Stimulated activated CD8-positive, alpha-beta memory T cell treated with anti-CD3 and anti-CD28 coated beads, Interleukin-12 subunit alpha, Interleukin-12 subunit beta, amount 100 ng/mL, for 4 hours (primary cell): ENCODE measurements around the gene SCIN.
"Not testable (repeated sequence)": the region's sequence is repeated elsewhere in the genome, so short reads cannot be mapped to it uniquely, and the experiment has no call there.

Experiments
- DNase-seq: peaks from one replicate; pipeline ENCODE4 v3.0.0-alpha.2; 2020; ENCODE audit warnings: low read depth

The SCIN gene

GRCh38 chr7:12688485-12689170, 118.1 kb downstream of the SCIN start:
- not testable (repeated sequence) for DNase-seq

DNA sequence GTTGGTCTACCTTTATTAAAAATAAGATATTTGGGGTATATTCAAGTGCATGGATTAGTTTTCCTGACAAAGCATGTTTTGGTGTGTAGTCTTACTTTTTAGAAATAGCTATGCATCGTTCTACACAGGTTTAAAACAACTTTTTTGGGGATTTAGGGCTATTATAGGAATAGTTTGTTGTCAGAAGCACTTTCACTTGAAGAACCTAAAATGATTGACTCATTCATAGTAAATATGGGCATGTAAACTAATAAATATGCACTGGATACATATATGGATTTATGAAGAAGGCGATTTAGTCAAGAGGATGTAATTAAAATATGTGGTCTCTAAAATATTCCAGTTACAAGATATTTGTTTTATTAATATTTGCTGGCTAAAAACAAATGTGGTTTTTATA, 118.9 kb downstream of the SCIN start:
- DNase-seq = no peak

DNA sequence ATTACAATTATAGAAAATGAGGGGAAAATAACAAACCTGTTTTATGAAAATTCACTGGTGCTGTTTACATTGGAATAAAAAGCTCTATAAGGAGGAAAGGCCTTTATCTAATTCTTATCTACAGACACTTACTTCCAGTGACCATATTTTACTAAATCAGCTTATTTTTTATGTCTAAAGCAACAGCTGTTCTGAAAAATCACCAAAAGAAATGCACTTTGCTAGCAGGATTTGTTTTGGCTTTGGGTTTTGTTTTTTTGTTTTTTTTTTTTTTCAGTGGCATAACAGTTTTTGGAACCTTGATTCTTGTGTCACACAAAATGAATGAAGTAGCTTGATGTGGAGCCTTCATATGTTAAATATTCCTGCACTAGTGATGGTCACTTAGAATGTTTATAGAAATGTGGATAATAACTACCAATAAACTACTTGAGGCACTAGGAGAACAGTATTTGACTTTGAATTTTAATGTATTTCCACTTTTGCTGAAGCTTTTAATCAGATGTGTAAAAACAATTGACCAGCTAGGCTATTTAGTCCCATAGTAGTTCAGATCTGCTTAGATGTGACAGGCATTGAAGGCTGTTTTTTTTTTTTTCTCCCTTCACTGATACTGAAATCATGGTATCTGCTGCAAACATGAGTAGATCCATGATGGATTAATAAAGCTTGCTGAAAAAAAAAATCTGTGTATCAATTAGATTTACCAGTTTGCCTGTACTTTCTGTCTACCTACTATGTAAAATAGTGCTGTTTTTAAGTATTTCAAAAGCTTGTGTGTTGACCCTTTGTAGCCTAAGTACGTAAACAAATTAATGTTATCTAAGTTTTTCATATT, 119.7 kb downstream of the SCIN start:
- DNase-seq = no peak

DNA sequence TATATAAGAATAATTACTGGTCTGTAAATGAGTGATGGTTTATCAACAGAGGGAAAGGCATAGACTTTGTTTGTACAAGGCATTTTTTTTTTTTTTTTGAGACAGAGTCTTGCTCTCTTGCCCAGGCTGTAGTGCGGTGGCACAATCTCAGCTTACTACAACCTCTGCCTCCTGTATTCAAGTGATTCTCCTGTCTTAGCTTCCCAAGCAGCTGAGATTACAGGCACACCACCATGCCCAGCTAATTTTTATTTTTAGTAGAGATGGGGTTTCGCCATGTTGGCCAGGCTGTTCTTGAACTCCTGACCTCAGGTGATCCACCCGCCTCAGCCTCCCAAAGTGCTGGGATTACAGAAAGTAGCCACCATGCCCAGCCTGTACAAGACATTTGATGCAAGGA, 120.9 kb downstream of the SCIN start:
- not testable (repeated sequence) for DNase-seq

DNA sequence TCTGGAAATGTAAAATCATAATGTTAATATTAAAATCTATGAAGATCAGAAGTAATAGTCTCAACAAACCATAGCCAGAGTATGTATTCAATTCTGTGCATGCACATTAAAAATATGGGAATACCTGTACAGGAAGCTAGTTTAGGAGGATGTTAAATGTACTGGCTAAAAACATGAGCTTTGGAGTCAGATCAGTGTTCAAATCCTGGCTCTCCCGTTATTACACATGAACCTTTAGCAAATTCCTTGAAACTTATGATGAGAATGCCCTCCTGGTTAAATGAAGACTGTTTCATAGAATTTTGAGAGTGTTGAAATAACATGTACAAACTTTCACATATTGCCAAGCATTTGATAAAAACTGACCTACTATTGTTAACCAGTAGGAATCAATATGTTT, 121.5 kb downstream of the SCIN start:
- DNase-seq = no peak

DNA sequence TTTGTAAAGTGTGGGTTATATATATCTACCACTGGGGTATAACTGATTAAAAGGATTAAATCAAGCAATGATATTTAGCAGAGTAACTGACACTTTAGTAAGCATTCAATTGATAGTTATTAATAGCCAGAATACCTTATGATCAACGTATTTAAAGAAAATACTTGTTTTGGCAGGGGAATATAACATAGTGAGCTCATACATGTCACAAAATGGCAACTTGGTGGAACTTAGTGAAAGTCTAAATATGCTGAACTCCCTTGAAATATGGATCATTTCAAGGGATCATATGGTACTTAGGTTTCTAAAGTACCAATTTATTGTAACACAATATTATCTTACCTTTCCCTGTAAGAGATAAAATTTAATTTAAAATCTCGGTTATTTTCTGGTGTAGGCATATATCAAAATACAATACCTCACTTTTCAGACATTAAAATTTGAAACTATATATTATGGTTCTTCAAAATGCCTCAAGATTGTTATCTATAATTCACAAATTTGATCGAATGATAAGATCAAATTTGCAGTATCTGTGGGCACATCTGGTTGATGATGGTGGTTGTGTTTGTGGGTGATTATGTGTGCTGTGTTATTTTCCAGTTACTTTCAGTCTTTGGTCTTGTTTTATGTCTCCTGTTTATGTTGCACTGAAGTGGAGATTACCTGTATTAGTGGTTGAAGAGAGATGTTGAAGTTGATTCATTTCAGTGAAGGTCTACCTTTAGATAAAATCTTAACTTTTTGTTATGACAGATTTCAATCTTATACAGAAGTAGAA, 122.1 kb downstream of the SCIN start:
- no peak for DNase-seq

DNA sequence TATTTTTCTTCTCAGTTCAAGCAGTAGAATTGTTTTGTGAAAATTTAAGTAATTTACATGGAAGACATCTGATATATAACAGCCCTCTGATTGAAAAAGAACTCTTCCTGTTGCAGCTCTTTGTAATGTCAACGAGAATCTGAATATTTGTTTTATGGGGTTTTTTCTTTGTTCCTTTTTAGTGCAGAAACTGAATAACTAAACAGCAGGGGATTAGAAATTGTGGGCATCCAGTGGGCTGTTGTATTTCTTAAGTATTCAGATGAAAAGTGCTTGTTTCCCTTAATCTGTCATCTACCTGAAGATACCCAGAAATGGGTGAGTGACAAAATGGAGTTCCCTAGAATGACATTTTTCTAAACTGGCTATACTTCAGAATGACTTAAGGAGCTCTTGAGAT, 124.3 kb downstream of the SCIN start:
- no peak for DNase-seq

- DNase-seq = no peak
Observed at GRCh38 chr7:12695965-12696364, 125.4 kb downstream of the SCIN start.

DNA sequence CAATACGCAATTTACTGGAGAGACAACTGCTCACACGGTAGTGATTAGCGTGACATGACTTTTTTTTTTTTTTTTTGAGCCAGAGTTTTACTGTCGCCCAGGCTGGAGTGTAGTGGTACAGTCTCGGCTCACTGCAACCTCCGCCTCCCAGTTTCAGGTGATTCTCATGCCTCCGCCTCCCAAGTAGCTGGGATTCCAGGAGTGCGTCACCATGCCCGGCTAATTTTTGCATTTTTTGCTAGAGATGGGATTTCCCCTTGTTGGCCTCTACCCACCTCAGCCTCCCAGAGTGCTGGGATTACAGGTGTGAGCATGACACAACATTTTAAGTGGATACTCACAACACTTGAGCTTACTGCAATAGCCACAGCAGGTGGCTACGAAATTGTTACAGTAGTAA, 128.8 kb downstream of the SCIN start:
- DNase-seq = no peak

- DNase-seq = no peak
Observed at GRCh38 chr7:12701433-12701832, 130.9 kb downstream of the SCIN start.

DNA sequence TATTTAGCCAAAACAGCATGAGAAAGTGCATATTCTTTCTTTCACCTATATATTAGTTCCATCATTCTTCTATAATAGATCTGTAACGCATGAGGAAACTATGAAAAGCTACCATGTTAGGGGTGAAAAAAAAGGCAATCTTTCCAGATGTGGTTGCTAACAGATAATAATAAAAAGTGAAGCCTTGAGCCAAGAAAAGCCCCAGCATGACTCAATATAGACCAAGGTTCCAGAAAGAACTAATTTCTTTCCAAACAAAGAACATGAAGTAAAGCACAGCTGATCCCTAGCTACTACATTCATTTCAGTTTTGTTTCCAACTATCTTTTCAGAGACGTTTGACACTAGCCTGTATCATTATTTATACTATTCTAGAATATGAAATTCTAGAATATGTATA, 133.4 kb downstream of the SCIN start:
- no peak for DNase-seq

GRCh38 chr7:12705878-12706277, 135.4 kb downstream of the SCIN start:
- DNase-seq = no peak

GRCh38 chr7:12706900-12707536, 136.5 kb downstream of the SCIN start:
- DNase-seq = no peak

GRCh38 chr7:12708314-12708713, 137.8 kb downstream of the SCIN start:
- DNase-seq = no peak
